DMS53 (cell line): Measurements from ENCODE around the gene ZC2HC1B.

Source experiments
- DNase-seq: peaks from one replicate; lab custom pipeline; 2025; lab: John Stamatoyannopoulos, UW

The ZC2HC1B gene

GRCh38 chr6:143961886-143962878 is 97.9 kb downstream of the ZC2HC1B start:
- no peak for DNase-seq

DNA sequence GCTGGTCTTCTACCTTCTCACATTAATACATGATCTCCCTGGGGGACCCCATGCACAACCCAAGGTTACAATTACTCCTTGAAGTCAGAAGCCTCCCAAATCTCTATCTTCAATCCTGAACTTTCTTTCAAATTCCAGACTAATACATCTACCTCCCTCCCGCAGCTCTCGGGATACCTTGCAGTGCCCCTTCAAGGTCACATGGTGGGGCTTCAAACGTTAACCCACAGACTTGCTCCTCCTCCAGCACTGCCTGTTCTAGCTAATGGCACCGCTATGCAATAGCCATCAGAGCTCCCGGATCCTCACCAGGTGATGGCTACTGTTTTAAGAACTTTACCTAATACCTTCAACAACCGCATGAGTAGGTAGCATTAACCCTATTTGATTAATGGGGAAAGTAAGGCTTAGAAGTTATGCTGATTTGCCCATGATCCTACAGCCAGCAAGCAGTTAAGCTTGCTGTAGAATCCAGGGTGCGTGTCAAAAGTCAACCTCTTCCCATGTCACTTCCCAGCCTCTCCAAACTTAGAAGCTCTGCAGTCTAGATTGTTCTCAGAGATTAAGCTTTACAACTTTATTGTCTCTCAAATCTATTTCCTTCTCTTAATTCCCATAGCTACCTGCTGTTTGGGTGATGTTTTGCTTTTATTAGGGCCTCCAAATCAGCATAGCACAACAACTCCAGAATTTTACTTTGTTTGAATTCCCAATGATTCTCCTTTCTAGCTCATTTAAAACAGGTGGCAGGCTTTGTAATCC is 99.1 kb downstream of the ZC2HC1B start:
- DNase-seq: no peak

- DNase-seq: no peak
These were observed 100.4 kb downstream of the ZC2HC1B start for GRCh38 chr6:143964674-143965081.

- DNase-seq: no peak
These were observed 101.4 kb downstream of the ZC2HC1B start for GRCh38 chr6:143965503-143966171.

- DNase-seq: no peak
These were observed 102.0 kb downstream of the ZC2HC1B start for GRCh38 chr6:143966312-143966711.

DNA sequence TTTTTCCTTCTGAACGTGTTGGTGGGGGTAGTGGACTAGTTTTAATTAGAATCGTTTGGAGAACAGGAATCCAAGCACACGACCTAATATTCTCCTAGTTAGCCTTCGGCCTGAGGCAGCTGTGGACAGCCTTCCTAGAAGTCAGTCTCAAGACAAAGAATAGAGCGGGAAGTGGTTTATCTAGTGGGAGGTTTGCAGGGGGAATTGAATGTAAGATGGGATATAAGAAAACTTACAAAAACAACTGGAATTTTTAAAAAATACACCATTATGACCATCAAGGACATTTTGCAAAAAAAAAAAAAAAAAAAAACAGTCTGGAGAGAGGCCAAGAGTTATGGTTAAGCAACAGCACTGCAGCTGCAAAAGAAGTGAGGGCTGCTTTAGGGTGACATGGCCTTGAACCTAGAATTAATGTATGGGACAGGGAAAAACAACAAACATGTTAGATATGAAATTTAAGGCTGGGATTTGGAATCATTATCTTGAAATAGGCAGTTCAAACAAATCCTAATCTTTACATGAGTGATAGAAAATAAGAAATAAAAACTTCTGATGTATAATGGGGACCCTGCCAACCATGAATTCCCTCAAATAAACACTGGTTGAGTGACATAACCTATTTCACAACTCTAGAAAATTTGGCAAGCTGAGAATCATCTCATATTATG is 103.6 kb downstream of the ZC2HC1B start:
- no peak for DNase-seq

DNA sequence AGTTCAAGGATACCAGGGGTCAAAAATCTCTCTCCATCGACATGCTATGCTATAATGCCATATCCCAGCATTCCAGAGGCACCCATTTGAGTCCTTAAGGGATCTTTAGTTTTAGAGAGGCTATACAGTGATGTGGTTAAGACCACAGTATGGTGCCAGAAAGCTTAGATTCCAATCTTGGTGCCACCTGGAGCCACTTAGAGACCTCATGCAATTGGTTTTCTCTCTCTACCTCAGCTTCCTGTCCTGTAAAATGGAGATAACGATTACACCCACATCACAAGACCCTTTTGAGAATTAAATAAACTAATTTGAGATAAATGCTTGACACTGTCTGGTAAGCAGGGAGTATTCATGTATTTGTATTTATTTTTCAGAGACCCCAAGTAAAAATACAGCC is 104.8 kb downstream of the ZC2HC1B start:
- no peak for DNase-seq

GRCh38 chr6:143970456-143971218 is 106.4 kb downstream of the ZC2HC1B start:
- DNase-seq: no peak

DNA sequence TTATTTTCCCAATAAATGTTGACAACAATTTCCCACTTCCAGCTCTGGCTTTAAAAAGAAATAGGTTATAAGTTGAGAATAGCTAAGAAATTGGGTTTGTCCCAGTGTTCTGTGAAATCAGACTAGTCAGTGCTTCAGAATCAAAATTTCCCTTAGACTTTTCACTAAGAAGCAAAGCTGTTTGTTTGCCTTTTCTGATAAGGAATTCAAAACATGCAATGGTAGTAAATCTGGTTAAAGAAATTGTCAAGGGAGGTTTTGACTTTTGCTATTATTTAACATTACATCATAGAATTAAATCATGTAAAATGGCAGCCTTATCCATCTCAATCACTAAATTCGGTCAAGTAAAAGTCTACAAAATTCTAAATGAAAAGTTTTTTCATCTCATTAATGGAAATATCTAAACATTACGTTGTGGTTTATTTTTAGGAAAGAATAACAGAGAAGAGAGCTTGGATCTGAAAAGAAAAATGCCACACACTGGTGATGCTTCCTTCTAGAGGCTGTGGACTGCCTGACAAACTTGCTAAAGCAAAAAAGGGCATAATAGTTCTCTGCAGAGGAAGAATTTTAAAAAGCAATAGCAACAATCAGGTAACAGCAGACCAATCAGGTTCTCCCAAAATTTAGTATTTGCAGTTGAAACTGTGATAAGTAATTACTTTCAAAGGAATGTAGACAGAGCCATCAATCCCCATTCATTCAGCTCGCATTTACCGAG is 107.4 kb downstream of the ZC2HC1B start:
- DNase-seq: no peak

DNA sequence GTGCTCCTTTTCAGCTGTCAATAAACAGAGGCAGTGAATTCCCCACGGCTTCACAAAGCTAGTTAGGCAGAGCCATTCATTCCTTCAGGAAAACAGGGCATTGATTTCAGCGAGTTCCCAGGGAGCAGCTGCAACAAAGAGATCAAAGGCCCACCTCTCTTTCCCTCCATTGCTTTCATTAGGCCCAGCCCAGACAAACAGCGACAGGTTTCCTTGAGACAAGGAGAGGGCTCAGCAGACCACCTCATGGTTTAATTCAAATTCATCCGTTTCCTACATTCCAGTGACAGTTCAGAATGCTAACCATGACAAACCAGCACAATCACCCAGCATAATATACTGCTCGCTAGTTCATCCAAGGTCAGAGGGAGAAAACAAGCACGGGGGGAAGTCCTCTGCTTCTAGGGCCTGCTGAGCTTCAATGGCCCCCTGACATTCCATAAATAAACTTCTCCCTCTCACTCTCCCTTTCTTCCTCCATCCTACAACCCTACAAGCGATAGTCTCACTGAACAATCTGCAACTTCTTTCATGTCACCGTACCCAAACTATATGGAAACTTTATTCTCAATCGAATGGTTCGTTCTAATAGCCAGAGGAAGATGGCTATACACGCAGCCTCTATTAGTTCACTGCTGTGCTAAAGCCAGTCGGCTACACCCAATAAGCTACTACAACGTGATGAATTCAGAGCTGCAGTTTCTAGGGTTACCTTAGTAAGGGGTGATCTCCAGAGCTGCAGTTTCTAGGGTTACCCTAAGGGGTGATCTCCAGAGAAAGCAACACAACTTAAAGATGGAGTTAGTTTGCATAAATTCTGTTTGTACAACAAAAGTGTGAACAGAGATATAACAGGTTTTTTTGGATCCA is 109.1 kb downstream of the ZC2HC1B start:
- no peak for DNase-seq

GRCh38 chr6:143974089-143974488 is 109.8 kb downstream of the ZC2HC1B start:
- no peak for DNase-seq

- no peak for DNase-seq
These were observed 112.6 kb downstream of the ZC2HC1B start for GRCh38 chr6:143976806-143977349.

- DNase-seq: no peak
These were observed 116.6 kb downstream of the ZC2HC1B start for GRCh38 chr6:143980921-143981320.

DNA sequence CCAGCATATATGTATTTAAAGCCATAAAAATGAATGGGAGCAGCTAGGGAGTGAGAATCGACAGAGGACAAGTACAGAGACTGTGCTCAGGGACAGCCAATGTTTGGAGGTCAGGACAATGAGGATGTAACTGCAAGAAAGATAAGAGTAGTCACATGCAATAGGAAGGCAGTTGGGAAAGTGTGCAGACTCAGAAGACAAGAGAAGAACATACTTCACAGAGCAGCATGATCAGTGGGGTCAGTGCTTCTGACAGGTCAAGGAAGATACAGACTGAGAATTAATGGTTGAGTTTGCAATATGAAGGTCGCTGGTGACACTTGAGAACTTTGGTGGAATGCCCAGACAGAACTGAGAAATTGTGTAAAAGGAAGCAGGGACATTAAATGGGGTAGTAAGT is 118.7 kb downstream of the ZC2HC1B start:
- no peak for DNase-seq

GRCh38 chr6:143984666-143985065 is 120.4 kb downstream of the ZC2HC1B start:
- DNase-seq: no peak

- no peak for DNase-seq
These were observed 122.3 kb downstream of the ZC2HC1B start for GRCh38 chr6:143986463-143987065.
